Motor neuron (in vitro differentiated cells): ENCODE measurements around the gene ADIRF. TPM values are rescaled to one million over a fixed set of nuclear protein-coding genes. Genes with fewer than 3 reads are reported as not detected.
"Not testable (repeated sequence)": the region's sequence is repeated elsewhere in the genome, so short reads cannot be mapped to it uniquely, and the experiment has no call there.

Experiments used
- ATAC-seq, 8 experiments: fragments of 200-7000 bp; cut with Tn5 transposase; replicated peaks in 6 of 8; 2 replicates each; pipeline ENCODE4 v1.8.0; 2021; ENCODE audit warnings: mild to moderate bottlenecking in 8 of 8, moderate library complexity in 8 of 8
- H3K27ac ChIP-seq, 2 donors: fragments of 250-450 bp; sonication (Bioruptor Pico); 2 replicates each; pipeline ENCODE4 v1.9.0; 2021; ENCODE audit warnings: antibody characterized with exemption in 2 of 2, mild to moderate bottlenecking in 2 of 2, moderate library complexity in 1 of 2
- H3K4me1 ChIP-seq, 2 donors: fragments of 250-450 bp; sonication (Bioruptor Pico); replicated peaks in 1 of 2; 2 replicates each; pipeline ENCODE4 v1.6.1; 2021; ENCODE audit warnings: antibody characterized with exemption in 2 of 2, mild to moderate bottlenecking in 2 of 2, moderate library complexity in 1 of 2
- H3K4me3 ChIP-seq, 5 donors: fragments of 250-450 bp; sonication (Bioruptor Pico); 2 replicates each; pipeline ENCODE4 v1.9.0; 2021; ENCODE audit warnings: antibody characterized with exemption in 5 of 5, mild to moderate bottlenecking in 5 of 5, moderate library complexity in 4 of 5
- WGBS, 10 experiments: fragments of 450-650 bp; shearing (Covaris generic); methylation state at CpG; one replicate each; pipeline ENCODE4 v1.0.0; 2022; 5-methylcytosine and 5-hydroxymethylcytosine counted together
- in situ Hi-C, 9 experiments: fragments of 400-800 bp; cut with MboI; loops; one replicate each; pipeline ENCODE4 v1.15.0; 2021; ENCODE audit warnings: low sequenced_read_pairs in 9 of 9, low pct_unique_long_range_greater_than_20kb in 2 of 9; ENCODE audit not compliant: unreplicated experiment in 9 of 9
- total RNA-seq, 8 experiments: library from RNA; unstranded; fragments of 300-600 nt; gene quantifications; 2 replicates each; pipeline versions ENCODE4 v1.2.3 to v1.2.4, GENCODE V29; 2022

ADIRF gene
- total RNA-seq, 8 experiments from 2014 or later, result 0.49 to 63.7 (median 1.2) TPM; not detected in 1

- H3K4me3 ChIP-seq, H3K27ac ChIP-seq, H3K4me1 ChIP-seq, in situ Hi-C loops, ATAC-seq: not testable (repeated sequence)
- 83 to 100% (median 85%) methylated on average over 1 to 4 of the region's 18 CpGs; no CpG with 5 or more reads in 7 of the 10 experiments for WGBS, 10 experiments
Observed at GRCh38 chr10:87009134-87009696, 40.9 kb downstream of the ADIRF start.

- H3K4me1 ChIP-seq, ATAC-seq, in situ Hi-C loops, H3K27ac ChIP-seq, H3K4me3 ChIP-seq: not testable (repeated sequence)
- WGBS, 10 experiments, result no CpG with 5 or more reads among the region's 3 CpGs
Observed at GRCh38 chr10:87013528-87013927, 45.2 kb downstream of the ADIRF start.

GRCh38 chr10:87014986-87015716 lies 46.9 kb downstream of the ADIRF start:
- H3K4me1 ChIP-seq, in situ Hi-C loops, ATAC-seq, H3K4me3 ChIP-seq, H3K27ac ChIP-seq: not testable (repeated sequence)
- WGBS, 10 experiments, result 40 to 90% (median 80%) methylated on average over 1 to 3 of the region's 10 CpGs; no CpG with 5 or more reads in 5 of the 10 experiments

- H3K4me3 ChIP-seq, H3K27ac ChIP-seq, in situ Hi-C loops, ATAC-seq, H3K4me1 ChIP-seq: not testable (repeated sequence)
- no CpG with 5 or more reads among the region's 6 CpGs for WGBS, 10 experiments
Observed at GRCh38 chr10:87018127-87018526, 49.8 kb downstream of the ADIRF start.

- in situ Hi-C loops, ATAC-seq, H3K4me3 ChIP-seq, H3K4me1 ChIP-seq, H3K27ac ChIP-seq: not testable (repeated sequence)
- WGBS, 10 experiments, result 100% methylated on average over 2 of the region's 6 CpGs; no CpG with 5 or more reads in 9 of the 10 experiments
Observed at GRCh38 chr10:87019066-87019465, 50.8 kb downstream of the ADIRF start.

- not testable (repeated sequence) for ATAC-seq
Observed at GRCh38 chr10:87019504-87019903, 51.2 kb downstream of the ADIRF start.

GRCh38 chr10:87020056-87020455 lies 51.8 kb downstream of the ADIRF start, which contains the start of gene FAM25A:
Gene FAM25A, plus strand, starts transcription at chr10:87020294. Its CDS starts 31 bp downstream, at chr10:87020325.
- H3K4me1 ChIP-seq, H3K27ac ChIP-seq, H3K4me3 ChIP-seq, in situ Hi-C loops, ATAC-seq: not testable (repeated sequence)
- no CpG with 5 or more reads among the region's 9 CpGs for WGBS, 10 experiments

More at GRCh38 chr10:87019504-87019903, 51.2 kb downstream of the ADIRF start:
- H3K4me3 ChIP-seq, H3K4me1 ChIP-seq, H3K27ac ChIP-seq, in situ Hi-C loops: not testable (repeated sequence)
- no CpG with 5 or more reads among the region's 1 CpG for WGBS, 10 experiments

Other genes with a start within 250 kb of the ADIRF start
- gene BMPR1A, start 211.9 kb upstream of the ADIRF start, total RNA-seq, result 10 to 100 TPM; 15.8 to 44.1 (median 27.9) TPM
- 10 to 100 TPM in 2 of 8 experiments, 1 to 10 TPM in 5, under 1 TPM in 1; 0.86 to 26.6 (median 3.0) TPM for gene MMRN2, start 10.9 kb upstream of the ADIRF start, total RNA-seq
- gene SNCG, start 9.9 kb upstream of the ADIRF start, total RNA-seq, result 100 to 1,000 TPM in 7 of 8 experiments, 10 to 100 TPM in 1; 86.6 to 946 (median 637) TPM
- gene FAM25A, start 51.8 kb downstream of the ADIRF start, total RNA-seq, result not detected
- gene GLUD1, start 126.4 kb downstream of the ADIRF start, total RNA-seq, result 100 to 1,000 TPM in 4 of 8 experiments, 10 to 100 TPM in 4; 70.2 to 310 (median 102) TPM
- 10 to 100 TPM; 12.5 to 37.2 (median 18.3) TPM for gene SHLD2, start 126.7 kb downstream of the ADIRF start, total RNA-seq